RWPE2 (cell line): ENCODE measurements around the gene NPRL2.

ENCODE experiments used
- ATAC-seq: fragments of 200-7000 bp; cut with Tn5 transposase; 3 replicates; pipeline ENCODE4 v1.9.1; 2021; ENCODE audit warnings: low read depth
- DNase-seq: peaks from one replicate; pipeline ENCODE4 v3.0.0-alpha.2; 2020; ENCODE audit warnings: low spot score
- H3K27ac ChIP-seq: fragments of 450-650 bp; 2 replicates; pipeline ENCODE4 v1.5.1; 2017; ENCODE audit warnings: mild to moderate bottlenecking; ENCODE audit not compliant: poor library complexity, severe bottlenecking
- H3K27me3 ChIP-seq: fragments of 250-450 bp; sonication (Bioruptor Pico); 2 replicates; pipeline ENCODE4 v1.5.1; 2021; ENCODE audit warnings: mild to moderate bottlenecking, moderate library complexity; ENCODE audit not compliant: insufficient read depth, poor library complexity, severe bottlenecking
- H3K36me3 ChIP-seq: fragments of 250-450 bp; sonication (Bioruptor Pico); 2 replicates; pipeline ENCODE4 v1.5.1; 2020; ENCODE audit warnings: low read depth, mild to moderate bottlenecking, moderate library complexity
- H3K4me1 ChIP-seq: fragments of 250-450 bp; sonication (Bioruptor Pico); 2 replicates; pipeline ENCODE4 v1.5.1; 2021; ENCODE audit warnings: mild to moderate bottlenecking, moderate library complexity; ENCODE audit not compliant: insufficient read depth, poor library complexity, severe bottlenecking
- H3K4me3 ChIP-seq: fragments of 250-450 bp; sonication (Bioruptor Pico); 2 replicates; pipeline ENCODE4 v1.5.1; 2021; ENCODE audit warnings: mild to moderate bottlenecking, moderate library complexity; ENCODE audit not compliant: severe bottlenecking
- H3K9me3 ChIP-seq: fragments of 250-450 bp; sonication (Bioruptor Pico); 2 replicates; pipeline ENCODE4 v1.5.1; 2021; ENCODE audit warnings: mild to moderate bottlenecking, moderate library complexity; ENCODE audit not compliant: severe bottlenecking
- TF ChIP-seq, protein P1 (sequence below): fragments of 450-650 bp; IDR thresholded peaks from one replicate; pipeline ENCODE4 v1.5.1; 2017; ENCODE audit warnings: mild to moderate bottlenecking, moderate library complexity; ENCODE audit not compliant: poor library complexity, severe bottlenecking

NPRL2 gene

DNA sequence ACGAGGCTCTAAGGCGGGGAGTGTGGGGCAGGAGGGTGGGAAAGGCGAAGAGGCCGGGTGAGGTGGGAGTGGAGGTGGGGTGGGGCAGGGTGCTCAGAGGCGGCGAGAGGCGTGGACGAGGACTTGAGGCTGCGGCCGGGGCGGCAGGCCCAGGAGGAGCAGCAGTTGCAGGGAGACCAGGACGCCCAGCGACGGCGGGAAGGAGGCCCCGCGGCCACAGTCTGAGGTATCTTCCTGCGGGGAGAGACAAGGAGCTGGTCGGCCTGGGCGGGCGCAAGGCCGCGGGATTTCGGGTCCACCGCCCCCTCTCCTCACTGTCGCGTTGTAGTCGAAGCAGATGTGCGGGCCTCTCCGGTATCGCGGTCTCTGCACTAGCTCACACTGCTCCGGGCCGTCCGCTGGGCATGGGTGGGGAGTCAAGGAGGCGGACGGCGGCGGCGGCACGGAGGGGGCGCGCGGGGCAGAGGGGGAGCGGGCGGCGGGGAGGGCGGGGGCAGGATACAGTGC, 14.1 kb upstream of the NPRL2 start:
- H3K4me3 ChIP-seq = peak overlapping the region; percentile 32
- no peaks in the 10 kb centered on the region for H3K9me3 ChIP-seq
- peaks cover 7% of the 10 kb centered on the region for H3K4me1 ChIP-seq
- no peak for DNase-seq
- no peak overlapping the region for H3K27ac ChIP-seq
- peak; percentile 20 for ATAC-seq
- TF ChIP-seq, protein P1, sequence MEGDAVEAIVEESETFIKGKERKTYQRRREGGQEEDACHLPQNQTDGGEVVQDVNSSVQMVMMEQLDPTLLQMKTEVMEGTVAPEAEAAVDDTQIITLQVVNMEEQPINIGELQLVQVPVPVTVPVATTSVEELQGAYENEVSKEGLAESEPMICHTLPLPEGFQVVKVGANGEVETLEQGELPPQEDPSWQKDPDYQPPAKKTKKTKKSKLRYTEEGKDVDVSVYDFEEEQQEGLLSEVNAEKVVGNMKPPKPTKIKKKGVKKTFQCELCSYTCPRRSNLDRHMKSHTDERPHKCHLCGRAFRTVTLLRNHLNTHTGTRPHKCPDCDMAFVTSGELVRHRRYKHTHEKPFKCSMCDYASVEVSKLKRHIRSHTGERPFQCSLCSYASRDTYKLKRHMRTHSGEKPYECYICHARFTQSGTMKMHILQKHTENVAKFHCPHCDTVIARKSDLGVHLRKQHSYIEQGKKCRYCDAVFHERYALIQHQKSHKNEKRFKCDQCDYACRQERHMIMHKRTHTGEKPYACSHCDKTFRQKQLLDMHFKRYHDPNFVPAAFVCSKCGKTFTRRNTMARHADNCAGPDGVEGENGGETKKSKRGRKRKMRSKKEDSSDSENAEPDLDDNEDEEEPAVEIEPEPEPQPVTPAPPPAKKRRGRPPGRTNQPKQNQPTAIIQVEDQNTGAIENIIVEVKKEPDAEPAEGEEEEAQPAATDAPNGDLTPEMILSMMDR = no peak
- H3K27me3 ChIP-seq = no peaks in the 10 kb centered on the region
- H3K36me3 ChIP-seq = no peaks in the 10 kb centered on the region

DNA sequence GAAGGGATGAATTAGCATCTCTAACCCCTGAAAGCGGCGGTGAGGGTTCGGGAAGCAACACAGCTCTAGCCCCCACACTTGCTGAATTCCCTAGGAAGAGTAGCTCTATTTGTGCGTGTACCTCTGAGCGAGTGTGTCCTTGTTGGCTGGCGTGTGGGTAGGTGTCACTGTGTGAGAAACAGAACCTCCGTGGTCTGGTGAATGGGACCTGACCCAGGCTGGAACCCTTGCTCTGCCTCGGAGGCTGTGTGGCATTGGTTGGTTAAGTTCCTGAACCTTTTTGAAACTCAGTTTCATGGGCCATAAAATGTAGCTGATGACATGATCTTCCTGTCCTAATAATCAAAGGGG, 9.2 kb upstream of the NPRL2 start:
- no peaks in the 10 kb centered on the region for H3K27me3 ChIP-seq
- H3K4me3 ChIP-seq = peak overlapping the region; percentile 56
- H3K27ac ChIP-seq = no peak overlapping the region
- TF ChIP-seq, protein P1 = no peak
- peaks cover 20% of the 10 kb centered on the region for H3K36me3 ChIP-seq
- peaks cover 13% of the 10 kb centered on the region for H3K4me1 ChIP-seq
- no peak for ATAC-seq
- DNase-seq = no peak
- no peaks in the 10 kb centered on the region for H3K9me3 ChIP-seq

DNA sequence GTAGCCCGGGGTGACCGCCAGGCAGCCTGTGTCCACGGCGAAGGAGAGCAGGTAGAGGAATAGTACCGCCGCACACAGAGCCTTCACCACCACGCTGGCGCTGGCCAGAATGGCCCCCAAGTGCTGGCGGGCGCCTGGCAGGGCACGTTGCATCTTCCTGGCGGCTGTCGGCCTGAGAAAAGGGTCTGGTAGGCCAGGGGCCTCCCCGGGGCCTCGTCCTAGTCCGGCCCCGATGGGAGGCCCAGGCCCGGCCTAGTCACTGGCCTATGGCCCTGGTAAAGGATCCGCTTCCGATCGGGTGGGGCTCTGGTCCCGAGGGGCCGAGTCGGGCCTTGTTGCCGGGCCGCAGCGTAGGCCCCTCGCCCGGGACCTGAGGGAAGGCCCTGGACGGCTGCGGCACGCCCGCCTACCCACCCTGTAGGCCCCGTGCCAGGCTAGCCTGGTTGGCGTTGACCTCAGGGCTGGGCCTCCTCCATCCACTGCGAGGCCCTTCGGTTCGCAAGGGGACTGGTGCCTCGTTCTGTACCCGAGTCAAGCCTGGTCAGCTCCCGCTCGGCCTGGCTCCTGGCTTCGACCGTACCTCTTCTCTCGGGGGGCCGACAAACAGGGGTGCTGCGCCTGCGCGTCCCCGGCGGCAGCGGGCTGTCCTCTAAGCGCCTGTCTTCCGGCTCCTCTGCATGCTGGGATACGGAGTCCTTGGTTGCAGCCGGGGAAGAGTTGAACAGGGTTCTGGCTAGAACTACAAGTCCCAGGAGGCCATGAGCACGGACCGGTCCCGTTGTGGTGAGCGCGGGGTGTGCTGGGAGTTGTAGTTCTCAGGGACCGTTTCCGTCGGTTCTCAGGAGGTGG, 8.6 kb upstream of the NPRL2 start, which contains the start of gene TMEM115:
TMEM115 (minus strand) TSS at position 611 of the 849 bp plus-strand sequence; CDS start at position 153, 458 bp downstream.
- H3K4me3 ChIP-seq = peak within 1 kb of the TSS; percentile 56
- TF ChIP-seq, protein P1 = no peak
- H3K27ac ChIP-seq = peak within 1 kb of the TSS; percentile 31
- H3K9me3 ChIP-seq = no peaks in the 10 kb centered on the region
- peak; percentile 98 for DNase-seq
- H3K4me1 ChIP-seq = peaks cover 13% of the 10 kb centered on the region
- peak; percentile 98 for ATAC-seq
- H3K36me3 ChIP-seq = peaks cover 22% of the 10 kb centered on the region
- H3K27me3 ChIP-seq = no peaks in the 10 kb centered on the region

DNA sequence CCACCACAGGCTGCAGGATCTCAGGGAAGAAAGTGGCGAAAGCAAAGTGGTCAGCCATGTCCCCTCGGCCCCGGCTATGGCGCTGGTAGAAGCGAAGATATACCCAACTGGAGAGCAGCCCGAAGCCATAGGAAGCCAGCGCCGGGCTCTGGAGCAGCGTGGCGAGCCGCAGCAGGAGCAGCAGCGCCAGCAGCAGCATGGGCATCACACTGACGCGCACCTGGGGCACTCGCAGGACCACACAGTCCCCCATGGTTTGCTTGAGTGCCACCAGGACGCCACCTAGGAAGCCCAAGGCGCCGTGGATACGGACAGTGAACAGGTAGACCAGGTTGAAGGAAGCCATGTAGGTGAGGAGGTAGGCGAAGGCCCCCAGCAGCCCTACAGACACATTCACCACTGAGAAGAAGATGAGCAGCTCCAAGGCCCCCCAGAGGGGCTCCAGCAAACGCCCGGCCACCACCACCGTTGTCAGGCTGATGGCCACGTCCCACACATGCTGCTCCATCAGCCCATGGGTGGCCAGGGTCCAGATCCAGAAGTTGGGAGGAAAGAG, 7.9 kb upstream of the NPRL2 start:
- Histone ChIP-seq H3K9me3 (no peaks in the 10 kb centered on the region), H3K4me1 (peaks cover 13% of the 10 kb centered on the region), H3K4me3 (peak overlapping the region; percentile 56), H3K27ac (peak overlapping the region; percentile 31), H3K36me3 (peaks cover 27% of the 10 kb centered on the region), H3K27me3 (no peaks in the 10 kb centered on the region)
- TF ChIP-seq, protein P1 = no peak
- DNase-seq (no peak), ATAC-seq (no peak)

DNA sequence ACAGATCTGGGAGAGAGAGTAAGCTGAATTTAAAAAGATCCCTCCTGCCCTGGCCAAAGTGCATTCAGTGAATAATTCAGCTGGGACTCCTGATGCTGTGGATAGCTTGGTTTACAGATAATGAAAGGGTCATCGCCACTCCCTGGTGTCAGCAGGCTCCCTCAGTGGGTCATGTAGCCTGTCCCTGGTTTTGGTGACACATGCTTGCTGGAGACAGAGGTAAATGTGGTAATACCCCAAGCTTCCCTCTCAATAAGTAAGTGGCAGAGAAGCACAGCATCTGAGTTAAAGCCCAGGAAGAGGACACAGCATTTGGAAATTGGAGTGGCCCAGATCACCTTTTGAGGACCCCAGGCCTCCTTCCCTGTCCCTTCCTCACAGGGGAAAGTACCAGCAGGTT, 6.9 kb upstream of the NPRL2 start:
- ATAC-seq (no peak), DNase-seq (no peak)
- TF ChIP-seq, protein P1 = no peak
- peak overlapping the region; percentile 3 for H3K27ac ChIP-seq
- peaks cover 27% of the 10 kb centered on the region for H3K36me3 ChIP-seq
- H3K4me3 ChIP-seq = peak overlapping the region; percentile 56
- peaks cover 13% of the 10 kb centered on the region for H3K4me1 ChIP-seq
- no peaks in the 10 kb centered on the region for H3K27me3 ChIP-seq
- no peaks in the 10 kb centered on the region for H3K9me3 ChIP-seq
